ENCODE data around the gene RPGR. TPM values are rescaled to one million over a fixed set of nuclear protein-coding genes. Genes with fewer than 3 reads are reported as not detected.

The RPGR gene
- total and polyA plus RNA-seq, 12 donors = 3.6 to 22.0 (median 7.5) TPM

GRCh38 chrX:38305971-38306370, 21.3 kb downstream of the RPGR start:
- no peaks in the 10 kb centered on the region for H3K36me3 ChIP-seq (replicated peaks in 1 of 2)
- peak in 1 of 6 experiments; percentile 18 for TF ChIP-seq CTCF (IDR thresholded peaks at IDR 0.05)
- no peak for TF ChIP-seq POLR2A (IDR thresholded peaks at IDR 0.05)
- no peaks in the 10 kb centered on the region for H3K4me1 ChIP-seq (replicated peaks in 1 of 2)
- 64 to 73% (median 70%) methylated on average over 3 of the region's 3 CpGs for WGBS, 4 donors
- intact Hi-C loops (cut with DNase I) = no loop called here
- H3K9me3 ChIP-seq (replicated peaks in 1 of 3) = no peaks in the 10 kb centered on the region
- no peaks in the 10 kb centered on the region for H3K27me3 ChIP-seq
- H3K27ac ChIP-seq = peak overlapping the region in 1 of 5 donors; percentile 6
- DNase-seq = peak in 1 of 7 donors; percentile 54
- H3K4me3 ChIP-seq = no peak overlapping the region

GRCh38 chrX:38304010-38304409, 23.3 kb downstream of the RPGR start:
- intact Hi-C loops (cut with DNase I) = no loop called here
- Histone ChIP-seq H3K4me1 (replicated peaks in 1 of 2) (no peaks in the 10 kb centered on the region), H3K4me3 (no peak overlapping the region), H3K27ac (no peak overlapping the region), H3K27me3 (no peaks in the 10 kb centered on the region), H3K9me3 (replicated peaks in 1 of 3) (no peaks in the 10 kb centered on the region), H3K36me3 (replicated peaks in 1 of 2) (no peaks in the 10 kb centered on the region)
- 38 to 70% (median 54%) methylated on average over 4 of the region's 4 CpGs for WGBS, 4 donors
- DNase-seq = no peak
- peak in 3 of 6 experiments; percentile 16 to 31 (median 18) for TF ChIP-seq CTCF (IDR thresholded peaks at IDR 0.05)
- TF ChIP-seq POLR2A (IDR thresholded peaks at IDR 0.05) = no peak

GRCh38 chrX:38293741-38294140, 33.6 kb downstream of the RPGR start:
- no peaks in the 10 kb centered on the region for H3K9me3 ChIP-seq (replicated peaks in 1 of 3)
- H3K4me3 ChIP-seq = no peak overlapping the region
- H3K36me3 ChIP-seq (replicated peaks in 1 of 2) = no peaks in the 10 kb centered on the region
- TF ChIP-seq POLR2A (IDR thresholded peaks at IDR 0.05) = no peak
- no peak for TF ChIP-seq CTCF (IDR thresholded peaks at IDR 0.05)
- no peak for DNase-seq
- H3K4me1 ChIP-seq (replicated peaks in 1 of 2) = no peaks in the 10 kb centered on the region
- WGBS, 4 donors = 33 to 76% (median 64%) methylated on average over 2 of the region's 2 CpGs
- intact Hi-C loops (cut with DNase I) = no loop called here
- peaks cover 11% of the 10 kb centered on the region for H3K27me3 ChIP-seq
- no peak overlapping the region for H3K27ac ChIP-seq

GRCh38 chrX:38287674-38288073, 39.6 kb downstream of the RPGR start:
- Histone ChIP-seq H3K4me3 (no peak overlapping the region), H3K9me3 (replicated peaks in 1 of 3) (no peaks in the 10 kb centered on the region), H3K27ac (no peak overlapping the region), H3K4me1 (replicated peaks in 1 of 2) (no peaks in the 10 kb centered on the region), H3K27me3 (no peaks in the 10 kb centered on the region), H3K36me3 (replicated peaks in 1 of 2) (no peaks in the 10 kb centered on the region)
- 85 to 93% (median 90%) methylated on average over 5 of the region's 5 CpGs for WGBS, 4 donors
- TF ChIP-seq CTCF (IDR thresholded peaks at IDR 0.05) (no peak), POLR2A (IDR thresholded peaks at IDR 0.05) (no peak)
- no peak for DNase-seq
- intact Hi-C loops (cut with DNase I) = no loop called here

Measured in adrenal gland (tissue), 12 donors.